GM19397 (cell line): ENCODE measurements around the gene MOB1A.
"Not testable (repeated sequence)": the region's sequence is repeated elsewhere in the genome, so short reads cannot be mapped to it uniquely, and the experiment has no call there.

Experiments
- ATAC-seq: cut with Tn5 transposase; IDR thresholded peaks from one replicate; pipeline ENCODE4 v1.9.1; 2021; ENCODE audit warnings: mild to moderate bottlenecking, moderate library complexity; ENCODE audit not compliant: unreplicated experiment

MOB1A gene

GRCh38 chr2:74199275-74199701, 20.6 kb upstream of the MOB1A start:
- ATAC-seq, result no peak

DNA sequence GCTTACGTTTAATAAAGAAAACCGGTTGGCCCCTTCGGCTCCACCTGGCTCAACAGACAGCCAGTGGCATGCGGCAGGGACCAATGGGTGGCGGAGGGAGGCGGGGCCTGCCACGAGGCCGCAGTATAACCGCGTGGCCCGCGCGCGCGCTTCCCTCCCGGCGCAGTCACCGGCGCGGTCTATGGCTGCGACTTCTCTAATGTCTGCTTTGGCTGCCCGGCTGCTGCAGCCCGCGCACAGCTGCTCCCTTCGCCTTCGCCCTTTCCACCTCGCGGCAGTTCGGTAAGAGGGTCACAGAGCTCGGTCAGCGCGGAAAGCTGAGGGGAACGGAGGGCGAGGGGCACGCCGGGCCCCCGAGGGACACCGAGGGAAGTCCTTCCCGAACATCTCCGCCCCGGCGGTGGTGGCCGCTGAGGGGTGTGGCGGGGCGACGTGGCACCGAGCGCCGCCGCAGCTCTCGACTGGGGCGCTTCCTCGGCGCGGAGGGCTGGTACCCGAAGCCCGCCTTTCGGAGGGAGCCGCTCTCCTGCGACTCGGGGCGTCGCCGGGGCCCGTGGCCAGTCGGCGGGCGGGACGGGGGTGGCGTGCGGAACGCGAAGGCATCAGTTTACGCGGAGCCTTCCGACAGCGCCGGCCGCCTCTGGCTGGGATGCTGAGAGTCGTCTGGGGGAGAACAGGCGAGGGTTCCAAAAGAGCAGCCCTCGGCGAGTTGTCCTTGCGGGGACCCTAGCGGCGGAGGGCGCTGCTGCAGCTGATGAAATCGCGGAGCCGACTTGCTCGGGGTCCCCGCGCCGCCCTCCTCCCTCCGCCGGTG, 20.0 kb upstream of the MOB1A start, which contains the start of gene MTHFD2:
TSS of gene MTHFD2 (plus strand) at position 155 of the 814 bp plus-strand sequence. CDS start at position 182, 27 bp downstream.
- ATAC-seq, result peak; percentile 94

GRCh38 chr2:74198023-74198460, 19.4 kb upstream of the MOB1A start:
- no peak for ATAC-seq

GRCh38 chr2:74197049-74197448, 18.4 kb upstream of the MOB1A start:
- ATAC-seq, result no peak

DNA sequence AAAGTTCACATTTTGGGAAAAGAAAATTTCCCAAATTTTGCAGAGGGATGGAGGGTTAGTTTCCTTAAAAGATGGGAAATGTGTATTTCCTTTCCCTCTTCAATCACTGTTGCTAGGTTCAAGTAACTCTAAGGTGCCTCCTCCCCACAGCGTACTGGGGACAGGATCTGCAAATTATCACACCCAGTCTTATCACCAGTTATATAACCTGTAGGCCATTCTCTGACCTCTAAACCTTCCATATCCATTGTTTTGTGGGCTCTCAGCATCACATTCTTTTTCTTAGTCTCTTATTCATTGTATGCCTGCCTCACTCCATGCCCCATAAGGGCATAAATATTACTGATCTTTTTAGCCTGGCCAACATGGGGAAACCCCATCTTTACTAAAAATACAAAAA, 16.1 kb upstream of the MOB1A start:
- ATAC-seq, result no peak

- ATAC-seq, result no peak
Measured at GRCh38 chr2:74191596-74192380, 13.1 kb upstream of the MOB1A start.

- no peak for ATAC-seq
Measured at GRCh38 chr2:74188696-74189095, 10.0 kb upstream of the MOB1A start.

DNA sequence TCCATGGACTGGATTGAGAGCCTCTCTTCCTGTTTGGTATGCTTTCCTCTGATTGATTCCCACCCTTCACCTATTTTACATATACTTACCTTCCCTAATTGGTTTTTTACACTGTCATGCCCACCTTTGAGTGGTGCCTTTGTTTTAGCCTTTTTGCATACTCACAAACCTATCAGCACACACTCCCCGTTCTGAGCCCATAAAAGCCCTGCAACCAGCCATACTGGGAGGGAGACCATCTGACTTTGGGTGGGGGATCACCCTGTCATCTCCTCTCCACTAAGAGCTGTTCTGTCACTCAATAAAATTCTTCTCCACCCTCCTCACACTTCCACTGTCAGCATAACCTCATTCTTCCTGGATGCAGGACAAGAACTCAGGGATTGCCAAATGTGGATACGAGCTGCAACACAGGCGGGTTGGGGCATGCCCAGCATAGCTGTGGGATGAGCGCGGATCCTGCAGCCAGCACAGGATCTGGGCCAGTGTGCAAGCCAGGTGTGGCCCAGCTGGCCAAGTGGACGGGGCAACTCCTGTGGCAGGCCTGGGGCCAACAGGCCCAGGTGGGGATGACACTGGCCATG, 9.4 kb upstream of the MOB1A start:
- ATAC-seq, result no peak

GRCh38 chr2:74186706-74187105, 8.0 kb upstream of the MOB1A start:
- ATAC-seq, result not testable (repeated sequence)

DNA sequence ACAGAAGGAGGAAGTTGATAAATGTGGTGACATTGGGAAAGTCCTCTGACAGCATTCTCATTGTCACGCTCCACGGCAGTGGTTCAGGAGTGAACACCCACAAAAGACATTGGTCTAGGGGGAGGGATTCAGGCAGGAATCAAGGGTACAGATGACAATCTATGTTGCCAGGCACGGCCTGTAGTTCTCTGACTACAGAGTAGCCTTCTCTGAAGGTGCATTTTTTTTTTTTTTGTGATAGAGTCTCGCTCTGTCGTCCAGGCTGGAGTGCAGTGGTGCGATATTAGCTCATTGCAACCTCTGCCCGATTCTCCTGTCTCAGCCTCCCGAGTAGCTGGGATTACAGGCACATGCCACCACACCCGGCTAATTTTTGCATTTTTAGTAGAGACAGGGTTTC, 7.4 kb upstream of the MOB1A start:
- ATAC-seq, result peak; percentile 49

DNA sequence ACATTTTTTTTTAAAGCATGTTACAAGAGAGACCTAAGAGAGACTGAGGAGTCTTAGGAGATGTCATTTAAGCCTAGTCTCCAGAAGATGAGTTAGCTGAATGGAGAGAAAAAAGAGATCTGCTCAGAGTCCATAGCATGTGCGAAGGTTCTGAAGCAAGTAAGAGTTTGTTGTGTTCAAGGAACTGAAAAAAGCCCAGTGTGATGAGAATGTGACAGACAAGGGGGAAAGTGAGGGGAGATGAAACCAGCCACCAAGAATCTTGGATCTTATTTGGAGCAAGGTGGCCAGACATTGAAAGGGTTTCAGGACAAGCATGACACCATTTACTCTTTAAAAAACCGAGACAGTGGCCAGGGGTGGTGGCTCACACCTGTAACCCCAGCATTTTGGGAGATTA, 5.2 kb upstream of the MOB1A start:
- no peak for ATAC-seq

DNA sequence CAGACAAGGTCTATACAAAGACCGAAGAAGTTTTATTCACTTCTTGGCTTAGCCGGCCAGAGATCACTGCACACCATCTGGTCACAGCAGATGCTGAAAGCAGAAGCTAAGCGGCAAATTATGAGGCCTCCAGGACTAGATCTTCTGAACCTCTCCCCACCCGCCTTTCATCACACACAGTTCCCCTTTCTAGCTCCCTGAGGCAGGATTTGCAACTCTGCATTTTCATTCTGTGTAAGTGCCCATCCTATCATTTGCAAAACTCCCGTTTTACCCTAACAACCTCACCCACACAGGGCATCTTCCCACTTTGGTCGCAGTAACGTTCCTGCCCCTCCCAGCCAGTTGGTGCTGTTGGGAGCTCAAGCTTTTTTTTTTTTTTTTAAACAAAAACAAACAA, 3.1 kb upstream of the MOB1A start:
- peak; percentile 36 for ATAC-seq

GRCh38 chr2:74179063-74179865, 585 bp upstream of the MOB1A start:
- ATAC-seq, result no peak

DNA sequence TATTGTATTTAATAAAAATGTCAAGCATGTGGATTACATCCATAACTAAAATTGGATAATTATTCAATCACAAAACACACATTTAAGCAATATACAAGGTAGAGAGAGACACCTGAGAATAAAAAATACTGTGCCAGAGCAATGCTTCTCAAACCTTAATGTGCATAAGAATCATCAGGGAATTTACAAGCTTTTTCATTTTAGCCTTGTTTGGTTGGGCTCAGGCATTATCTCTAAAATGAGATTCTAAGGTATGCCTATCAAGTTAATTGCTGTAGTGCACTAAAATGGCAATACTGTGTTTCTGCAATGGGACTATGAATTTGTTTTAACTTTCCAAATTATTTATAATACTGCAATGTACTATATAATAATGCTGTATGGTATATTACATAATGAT, 983 bp downstream of the MOB1A start:
- ATAC-seq, result no peak

- ATAC-seq, result no peak
Measured at GRCh38 chr2:74174909-74175308, 3.8 kb downstream of the MOB1A start.

DNA sequence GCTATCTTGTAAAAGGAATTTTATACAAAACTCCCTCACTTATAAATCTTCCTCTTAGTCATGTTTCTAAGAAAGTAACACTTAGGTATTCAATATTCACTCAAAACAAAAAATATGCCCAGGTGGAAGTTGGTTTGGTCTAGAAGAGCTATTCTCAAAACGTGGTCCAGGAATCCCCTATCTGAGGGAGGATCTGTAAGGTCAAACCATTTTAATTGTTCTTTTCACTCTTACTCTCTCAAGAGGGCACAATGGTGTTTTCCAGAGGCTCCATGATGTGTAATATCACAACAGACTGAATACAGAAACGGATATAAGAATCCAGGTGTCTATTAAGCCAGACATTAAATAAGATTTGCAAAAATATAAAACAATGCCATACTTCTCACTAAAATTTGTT, 9.9 kb downstream of the MOB1A start:
- no peak for ATAC-seq

DNA sequence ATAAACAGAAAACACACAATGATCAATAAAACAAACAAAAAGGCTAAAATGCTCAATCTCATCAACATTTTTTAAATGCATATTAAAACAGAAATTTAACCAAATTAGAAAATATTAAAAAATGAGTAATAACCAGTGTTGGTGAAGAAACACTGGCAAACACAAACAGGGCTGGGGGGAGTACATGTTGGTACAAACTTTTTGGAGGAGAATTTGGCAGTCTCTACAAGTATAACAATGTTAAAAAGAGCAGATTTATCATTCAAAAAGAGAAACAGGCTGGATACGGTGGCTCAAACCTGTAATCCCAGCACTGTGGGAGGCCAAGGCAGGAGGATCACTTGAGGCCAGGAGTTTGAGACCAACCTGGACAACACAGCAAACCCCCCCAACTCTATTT, 13.9 kb downstream of the MOB1A start:
- no peak for ATAC-seq

DNA sequence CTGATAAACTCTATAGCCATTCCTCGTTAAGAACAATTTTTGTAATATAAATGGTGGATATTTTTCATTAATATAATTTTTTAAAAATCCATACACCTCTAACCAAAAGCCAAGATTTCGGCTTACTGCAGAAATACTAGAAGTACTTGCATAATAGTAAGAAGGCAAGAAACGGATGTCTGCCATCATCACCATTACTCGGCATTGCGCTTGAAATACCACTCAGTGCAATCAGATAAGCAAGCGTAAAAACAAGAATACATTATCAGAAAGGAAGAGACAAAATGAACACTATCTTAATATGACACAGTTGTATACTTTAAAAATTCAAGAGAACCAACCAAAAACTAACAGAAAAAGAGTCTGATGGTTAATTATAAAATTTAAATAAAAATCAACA, 15.7 kb downstream of the MOB1A start:
- ATAC-seq, result no peak

GRCh38 chr2:74155830-74156229, 22.8 kb downstream of the MOB1A start:
- ATAC-seq, result no peak

- ATAC-seq, result no peak
Measured at GRCh38 chr2:74152954-74153353, 25.7 kb downstream of the MOB1A start.
